Skeletal muscle tissue (tissue), 4 donors: ENCODE results near the gene NUMB. TPM values are rescaled to one million over a fixed set of nuclear protein-coding genes. Genes with fewer than 3 reads are reported as not detected.

Source experiments
- H3K27ac ChIP-seq: one replicate; pipeline ENCODE4 v1.7.0; 2013; ENCODE audit warnings: mild to moderate bottlenecking, low read depth, low read length, inconsistent platforms
- H3K27me3 ChIP-seq, 3 donors: one replicate each; pipeline ENCODE4 v1.7.0; 2013; ENCODE audit warnings: low read length in 3 of 3; ENCODE audit not compliant: control insufficient read depth in 3 of 3, insufficient read depth in 3 of 3
- H3K36me3 ChIP-seq, 3 donors: one replicate each; pipeline ENCODE4 v1.7.0; 2013; ENCODE audit warnings: low read length in 3 of 3; ENCODE audit not compliant: control insufficient read depth in 3 of 3, insufficient read depth in 3 of 3
- H3K4me1 ChIP-seq, 3 donors: one replicate each; pipeline ENCODE4 v1.7.0; 2013; ENCODE audit warnings: low read length in 3 of 3, mild to moderate bottlenecking in 3 of 3; ENCODE audit not compliant: control insufficient read depth in 3 of 3, insufficient read depth in 3 of 3
- H3K4me3 ChIP-seq, 3 donors: one replicate each; pipeline ENCODE4 v1.7.0; 2013; ENCODE audit warnings: low read length in 3 of 3
- H3K9ac ChIP-seq, 3 donors: one replicate each; pipeline ENCODE4 v1.7.0; 2013; ENCODE audit warnings: low read length in 3 of 3, mild to moderate bottlenecking in 3 of 3, moderate library complexity in 2 of 3, low read depth in 1 of 3
- H3K9me3 ChIP-seq, 3 donors: one replicate each; pipeline ENCODE4 v1.7.0; 2013; ENCODE audit warnings: low read length in 3 of 3; ENCODE audit not compliant: control insufficient read depth in 3 of 3
- total RNA-seq: library from RNA; depleted of rRNA; stranded (reverse); fragments of >200 nt; gene quantifications from one replicate; pipeline ENCODE4 v1.2.3, GENCODE V29; 2014
- donor health status: Osteomylitis.

Gene NUMB
- total RNA-seq, 1 donor from 2014 or later = 17.2 TPM

- no peak overlapping the region for H3K4me3 ChIP-seq
- no peaks in the 10 kb centered on the region for H3K4me1 ChIP-seq
- no peaks in the 10 kb centered on the region for H3K36me3 ChIP-seq
- no peaks in the 10 kb centered on the region for H3K27me3 ChIP-seq
- H3K9me3 ChIP-seq = no peaks in the 10 kb centered on the region
- no peak overlapping the region for H3K9ac ChIP-seq
- no peak overlapping the region for H3K27ac ChIP-seq
Measured at GRCh38 chr14:73342670-73343069, 115.7 kb downstream of the NUMB start.

- Histone ChIP-seq H3K4me1 (no peaks in the 10 kb centered on the region), H3K4me3 (no peak overlapping the region), H3K9me3 (no peaks in the 10 kb centered on the region), H3K9ac (no peak overlapping the region), H3K36me3 (no peaks in the 10 kb centered on the region), H3K27ac (no peak overlapping the region), H3K27me3 (no peaks in the 10 kb centered on the region)
Measured at GRCh38 chr14:73339846-73340595, 118.3 kb downstream of the NUMB start.

GRCh38 chr14:73339206-73339605 is 119.1 kb downstream of the NUMB start:
- Histone ChIP-seq H3K4me1 (no peaks in the 10 kb centered on the region), H3K4me3 (no peak overlapping the region), H3K9ac (no peak overlapping the region), H3K27me3 (no peaks in the 10 kb centered on the region), H3K9me3 (no peaks in the 10 kb centered on the region), H3K27ac (no peak overlapping the region), H3K36me3 (no peaks in the 10 kb centered on the region)

GRCh38 chr14:73338551-73338950 is 119.8 kb downstream of the NUMB start:
- Histone ChIP-seq H3K4me3 (no peak overlapping the region), H3K9me3 (no peaks in the 10 kb centered on the region), H3K9ac (no peak overlapping the region), H3K4me1 (no peaks in the 10 kb centered on the region), H3K27ac (no peak overlapping the region), H3K36me3 (no peaks in the 10 kb centered on the region), H3K27me3 (no peaks in the 10 kb centered on the region)

GRCh38 chr14:73333031-73333430 is 125.3 kb downstream of the NUMB start:
- H3K4me1 ChIP-seq = no peaks in the 10 kb centered on the region
- H3K27ac ChIP-seq = no peak overlapping the region
- H3K9me3 ChIP-seq = no peaks in the 10 kb centered on the region
- H3K36me3 ChIP-seq = no peaks in the 10 kb centered on the region
- no peak overlapping the region for H3K4me3 ChIP-seq
- H3K9ac ChIP-seq = no peak overlapping the region
- H3K27me3 ChIP-seq = no peaks in the 10 kb centered on the region

GRCh38 chr14:73325630-73326299 is 132.6 kb downstream of the NUMB start:
- Histone ChIP-seq H3K27ac (no peak overlapping the region), H3K36me3 (peaks cover 0 to 9% (median 3%) of the 10 kb centered on the region in 3 donors), H3K27me3 (no peaks in the 10 kb centered on the region), H3K9ac (no peak overlapping the region), H3K4me1 (no peaks in the 10 kb centered on the region), H3K9me3 (no peaks in the 10 kb centered on the region), H3K4me3 (no peak overlapping the region)

- H3K9me3 ChIP-seq = no peaks in the 10 kb centered on the region
- no peak overlapping the region for H3K4me3 ChIP-seq
- no peak overlapping the region for H3K27ac ChIP-seq
- no peaks in the 10 kb centered on the region for H3K27me3 ChIP-seq
- no peak overlapping the region for H3K9ac ChIP-seq
- H3K4me1 ChIP-seq = no peaks in the 10 kb centered on the region
- H3K36me3 ChIP-seq = peaks cover 0 to 9% (median 3%) of the 10 kb centered on the region in 3 donors
Measured at GRCh38 chr14:73325063-73325462, 133.3 kb downstream of the NUMB start.

GRCh38 chr14:73324533-73324932 is 133.8 kb downstream of the NUMB start:
- H3K4me1 ChIP-seq = no peaks in the 10 kb centered on the region
- no peaks in the 10 kb centered on the region for H3K27me3 ChIP-seq
- H3K27ac ChIP-seq = no peak overlapping the region
- H3K36me3 ChIP-seq = peaks cover 0 to 9% (median 3%) of the 10 kb centered on the region in 3 donors
- no peaks in the 10 kb centered on the region for H3K9me3 ChIP-seq
- H3K4me3 ChIP-seq = no peak overlapping the region
- H3K9ac ChIP-seq = no peak overlapping the region

- H3K4me1 ChIP-seq = no peaks in the 10 kb centered on the region
- peaks cover 0 to 9% (median 3%) of the 10 kb centered on the region in 3 donors for H3K36me3 ChIP-seq
- H3K27me3 ChIP-seq = no peaks in the 10 kb centered on the region
- no peak overlapping the region for H3K4me3 ChIP-seq
- no peak overlapping the region for H3K27ac ChIP-seq
- no peaks in the 10 kb centered on the region for H3K9me3 ChIP-seq
- H3K9ac ChIP-seq = no peak overlapping the region
Measured at GRCh38 chr14:73323896-73324399, 134.4 kb downstream of the NUMB start.

GRCh38 chr14:73313151-73313550 is 145.2 kb downstream of the NUMB start:
- H3K9ac ChIP-seq = no peak overlapping the region
- H3K27me3 ChIP-seq = no peaks in the 10 kb centered on the region
- H3K9me3 ChIP-seq = no peaks in the 10 kb centered on the region
- H3K4me3 ChIP-seq = no peak overlapping the region
- no peak overlapping the region for H3K27ac ChIP-seq
- no peaks in the 10 kb centered on the region for H3K4me1 ChIP-seq
- no peaks in the 10 kb centered on the region for H3K36me3 ChIP-seq
